Stimulated activated naive CD8-positive, alpha-beta T cell treated with anti-CD3 and anti-CD28 coated beads, Interleukin-15, Interleukin-2, amounts not matched to agents 100 ng/mL and 50 ng/mL, for 24 hours (primary cell): ENCODE results near the gene UNC93B1.
"Not testable (repeated sequence)": the region's sequence is repeated elsewhere in the genome, so short reads cannot be mapped to it uniquely, and the experiment has no call there.

Experiments used
- H3K27ac Mint-ChIP-seq: one replicate; pipeline ENCODE4 v1.8.0; 2021; ENCODE audit warnings: mild to moderate bottlenecking, mixed read lengths
- H3K27me3 Mint-ChIP-seq: one replicate; pipeline ENCODE4 v1.8.0; 2021; ENCODE audit warnings: mixed read lengths
- H3K36me3 Mint-ChIP-seq: one replicate; pipeline ENCODE4 v1.8.0; 2021; ENCODE audit warnings: low read depth, mixed read lengths
- H3K4me1 Mint-ChIP-seq: one replicate; pipeline ENCODE4 v1.8.0; 2021; ENCODE audit warnings: low read depth, mixed read lengths
- H3K4me3 Mint-ChIP-seq: one replicate; pipeline ENCODE4 v1.8.0; 2021; ENCODE audit warnings: mild to moderate bottlenecking, mixed read lengths
- H3K9me3 Mint-ChIP-seq: one replicate; pipeline ENCODE4 v1.8.0; 2021; ENCODE audit warnings: mixed read lengths

Gene UNC93B1

GRCh38 chr11:67997475-67997921 is 6.4 kb downstream of the UNC93B1 start:
- H3K4me3 Mint-ChIP-seq: no peak overlapping the region
- H3K27ac Mint-ChIP-seq: no peak overlapping the region
- no peaks in the 10 kb centered on the region for H3K27me3 Mint-ChIP-seq
- H3K9me3 Mint-ChIP-seq: no peaks in the 10 kb centered on the region
- H3K4me1 Mint-ChIP-seq: peaks cover 29% of the 10 kb centered on the region
- peaks cover 8% of the 10 kb centered on the region for H3K36me3 Mint-ChIP-seq

- no peak overlapping the region for H3K27ac Mint-ChIP-seq
- H3K4me3 Mint-ChIP-seq: no peak overlapping the region
- H3K27me3 Mint-ChIP-seq: no peaks in the 10 kb centered on the region
- H3K9me3 Mint-ChIP-seq: no peaks in the 10 kb centered on the region
- H3K36me3 Mint-ChIP-seq: peaks cover 8% of the 10 kb centered on the region
- H3K4me1 Mint-ChIP-seq: peaks cover 24% of the 10 kb centered on the region
These were observed 7.0 kb downstream of the UNC93B1 start for GRCh38 chr11:67996622-67997474.

GRCh38 chr11:67996051-67996450 is 7.8 kb downstream of the UNC93B1 start:
- Mint-ChIP-seq H3K9me3 (no peaks in the 10 kb centered on the region), H3K4me1 (peaks cover 24% of the 10 kb centered on the region)

DNA sequence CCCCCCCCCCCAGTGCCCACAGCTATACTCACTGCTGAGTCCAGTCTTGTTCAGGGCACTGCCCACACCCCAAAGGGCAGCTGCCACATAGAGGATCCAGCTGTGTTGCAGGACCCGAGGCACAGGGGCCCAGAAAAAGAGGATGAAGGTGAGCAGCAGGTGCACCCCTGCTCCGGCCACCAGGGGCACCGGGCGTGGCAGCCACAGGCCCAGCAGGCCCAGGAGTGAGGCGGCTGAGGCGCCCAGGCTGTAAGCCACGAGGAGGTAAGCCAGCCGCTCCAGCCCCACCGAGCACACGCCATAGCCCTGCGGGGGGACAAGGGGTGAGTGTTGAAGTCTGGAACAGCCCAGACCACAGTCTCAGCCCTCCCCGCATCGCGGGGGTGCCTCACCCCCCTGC is 8.3 kb downstream of the UNC93B1 start:
- not testable (repeated sequence) for H3K27me3 Mint-ChIP-seq, H3K36me3 Mint-ChIP-seq, H3K27ac Mint-ChIP-seq, H3K4me3 Mint-ChIP-seq, H3K9me3 Mint-ChIP-seq
- H3K4me1 Mint-ChIP-seq: peaks cover 24% of the 10 kb centered on the region

More at GRCh38 chr11:67996051-67996450, 7.8 kb downstream of the UNC93B1 start:
- no peak overlapping the region for H3K27ac Mint-ChIP-seq
- H3K36me3 Mint-ChIP-seq: peaks cover 8% of the 10 kb centered on the region
- H3K4me3 Mint-ChIP-seq: no peak overlapping the region
- no peaks in the 10 kb centered on the region for H3K27me3 Mint-ChIP-seq

- not testable (repeated sequence) for H3K4me3 Mint-ChIP-seq, H3K27me3 Mint-ChIP-seq, H3K27ac Mint-ChIP-seq, H3K36me3 Mint-ChIP-seq, H3K9me3 Mint-ChIP-seq
- peaks cover 24% of the 10 kb centered on the region for H3K4me1 Mint-ChIP-seq
These were observed 8.8 kb downstream of the UNC93B1 start for GRCh38 chr11:67995129-67995528.

GRCh38 chr11:67994387-67994786 is 9.5 kb downstream of the UNC93B1 start:
- H3K36me3 Mint-ChIP-seq, H3K4me3 Mint-ChIP-seq, H3K27ac Mint-ChIP-seq, H3K27me3 Mint-ChIP-seq, H3K9me3 Mint-ChIP-seq: not testable (repeated sequence)
- peaks cover 24% of the 10 kb centered on the region for H3K4me1 Mint-ChIP-seq

- H3K4me1 Mint-ChIP-seq: peaks cover 24% of the 10 kb centered on the region
- H3K27ac Mint-ChIP-seq, H3K27me3 Mint-ChIP-seq, H3K4me3 Mint-ChIP-seq, H3K9me3 Mint-ChIP-seq, H3K36me3 Mint-ChIP-seq: not testable (repeated sequence)
These were observed 10.1 kb downstream of the UNC93B1 start for GRCh38 chr11:67993821-67994220.

- not testable (repeated sequence) for H3K4me1 Mint-ChIP-seq, H3K27ac Mint-ChIP-seq, H3K9me3 Mint-ChIP-seq, H3K4me3 Mint-ChIP-seq, H3K36me3 Mint-ChIP-seq, H3K27me3 Mint-ChIP-seq
These were observed 12.4 kb downstream of the UNC93B1 start for GRCh38 chr11:67991347-67992121.

DNA sequence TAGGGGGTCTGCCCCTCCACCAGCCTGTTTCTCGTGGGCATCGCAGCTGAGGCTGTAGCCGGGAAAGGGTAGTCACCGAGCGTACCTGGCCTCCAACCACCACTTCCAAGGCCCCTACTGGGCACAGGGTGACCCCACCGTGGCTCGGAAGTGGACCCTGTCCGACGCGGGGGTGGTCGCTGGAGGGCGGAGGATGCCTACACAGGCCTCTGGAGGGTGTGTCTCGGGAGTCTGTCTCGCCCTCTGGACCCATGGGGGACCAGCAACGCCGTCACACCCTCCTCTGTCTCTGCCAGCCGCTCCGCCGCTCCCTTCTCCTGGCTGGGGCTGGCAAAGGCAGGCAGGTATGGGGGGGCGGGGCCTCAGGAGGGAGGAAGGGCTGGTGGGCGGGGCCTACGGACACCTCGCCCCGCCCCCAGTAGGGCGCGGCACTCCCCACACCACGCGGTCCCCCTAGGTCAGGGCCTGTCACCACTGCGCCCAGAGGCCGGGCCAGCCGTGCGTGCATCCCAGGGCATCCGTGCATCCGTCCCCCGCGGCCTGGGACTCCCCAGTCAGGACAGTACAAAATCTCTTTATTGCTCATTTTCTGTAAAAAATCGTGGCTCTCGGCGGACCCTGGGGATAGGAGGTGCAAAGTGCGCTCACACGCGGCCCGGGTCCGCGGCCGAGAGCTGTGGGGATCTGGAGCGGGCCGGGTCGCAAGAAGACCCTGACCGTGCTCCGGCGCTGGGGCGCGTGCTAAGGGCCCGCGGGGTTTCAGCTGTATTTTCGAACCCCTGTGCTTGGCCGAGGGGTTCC is 13.2 kb downstream of the UNC93B1 start:
- H3K9me3 Mint-ChIP-seq, H3K27ac Mint-ChIP-seq: not testable (repeated sequence)

DNA sequence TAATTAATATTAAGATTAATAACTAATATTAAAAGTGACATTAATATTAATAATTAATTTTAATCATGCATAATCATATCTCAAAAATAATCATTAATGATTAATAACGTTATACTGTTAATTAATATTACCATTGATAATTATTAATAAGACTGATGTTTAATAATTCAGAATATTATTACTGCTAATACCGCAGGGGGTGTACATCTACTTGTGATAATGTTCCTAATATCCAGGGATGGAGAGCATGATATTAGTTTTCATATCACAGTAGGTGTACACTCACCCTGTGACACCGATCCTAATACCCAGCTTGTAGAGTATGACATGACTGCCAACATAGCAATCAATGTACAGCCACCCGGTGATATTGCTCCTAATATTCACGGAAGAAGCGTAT is 18.6 kb downstream of the UNC93B1 start:
- H3K27ac Mint-ChIP-seq, H3K4me1 Mint-ChIP-seq, H3K9me3 Mint-ChIP-seq, H3K36me3 Mint-ChIP-seq, H3K27me3 Mint-ChIP-seq, H3K4me3 Mint-ChIP-seq: not testable (repeated sequence)

More for the DNA sequence above, 13.2 kb downstream of the UNC93B1 start:
- H3K36me3 Mint-ChIP-seq, H3K4me1 Mint-ChIP-seq, H3K27me3 Mint-ChIP-seq, H3K4me3 Mint-ChIP-seq: not testable (repeated sequence)

GRCh38 chr11:67983951-67984350 is 19.9 kb downstream of the UNC93B1 start:
- H3K27ac Mint-ChIP-seq: no peak overlapping the region
- no peaks in the 10 kb centered on the region for H3K9me3 Mint-ChIP-seq
- H3K4me3 Mint-ChIP-seq: no peak overlapping the region
- H3K27me3 Mint-ChIP-seq: peaks cover 3% of the 10 kb centered on the region
- H3K36me3 Mint-ChIP-seq: no peaks in the 10 kb centered on the region
- H3K4me1 Mint-ChIP-seq: no peaks in the 10 kb centered on the region

DNA sequence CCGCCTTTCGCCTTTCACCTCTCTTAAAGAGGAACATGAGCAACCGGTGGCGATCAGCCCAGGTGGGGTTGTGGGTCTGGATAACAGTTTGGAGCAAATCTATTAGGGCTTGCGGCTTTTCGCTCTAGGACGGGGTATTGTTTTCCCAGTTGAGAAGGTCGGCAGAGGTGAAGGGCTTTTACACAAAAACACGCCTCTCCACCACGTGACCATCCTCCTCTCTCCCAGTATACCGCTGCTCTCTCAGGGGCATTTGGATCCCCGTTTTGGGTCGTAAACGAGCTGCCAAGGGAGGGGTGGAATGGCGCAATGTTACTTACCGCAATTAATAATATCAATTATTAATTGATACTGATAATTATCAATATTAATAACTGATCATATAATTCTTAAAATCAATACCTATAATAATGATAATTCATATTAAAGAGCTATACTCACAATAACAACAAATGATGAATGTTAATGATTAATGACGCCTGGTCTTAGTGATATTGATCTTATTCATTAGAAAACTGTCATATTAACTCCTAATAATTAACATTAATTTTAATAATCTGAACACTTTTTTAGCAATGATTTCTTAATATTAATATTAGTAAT is 21.5 kb downstream of the UNC93B1 start:
- not testable (repeated sequence) for H3K4me1 Mint-ChIP-seq, H3K36me3 Mint-ChIP-seq
- H3K27me3 Mint-ChIP-seq: peaks cover 14% of the 10 kb centered on the region

GRCh38 chr11:67981226-67981625 is 22.7 kb downstream of the UNC93B1 start:
- not testable (repeated sequence) for H3K9me3 Mint-ChIP-seq, H3K27ac Mint-ChIP-seq, H3K4me1 Mint-ChIP-seq, H3K4me3 Mint-ChIP-seq, H3K36me3 Mint-ChIP-seq
- H3K27me3 Mint-ChIP-seq: peaks cover 19% of the 10 kb centered on the region

More for the DNA sequence above, 21.5 kb downstream of the UNC93B1 start:
- H3K9me3 Mint-ChIP-seq, H3K27ac Mint-ChIP-seq, H3K4me3 Mint-ChIP-seq: not testable (repeated sequence)

- not testable (repeated sequence) for H3K27ac Mint-ChIP-seq, H3K4me3 Mint-ChIP-seq, H3K4me1 Mint-ChIP-seq, H3K9me3 Mint-ChIP-seq, H3K36me3 Mint-ChIP-seq
- H3K27me3 Mint-ChIP-seq: peaks cover 19% of the 10 kb centered on the region
These were observed 25.0 kb downstream of the UNC93B1 start for GRCh38 chr11:67978766-67979418.
